K562 (cell line): Measurements from ENCODE around the gene PDHX. TPM values are rescaled to one million over a fixed set of nuclear protein-coding genes. Genes with fewer than 3 reads are reported as not detected.

ENCODE experiments used
- ATAC-seq: fragments of 200-7000 bp; cut with Tn5 transposase; 3 replicates; pipeline ENCODE4 v1.9.1; 2020; ENCODE audit warnings: moderate library complexity
- BruUV-seq: library from RNA; stranded (reverse); fragments of 400-500 nt; replicated peaks from 2 replicates; lab custom pipeline; 2021; lab: Mats Ljungman, UMichigan
- CTCF ChIA-PET: fragments of 300-600 bp; formaldehyde crosslinking; extraction: SDS; loops from one replicate; lab custom pipeline; 2021; ENCODE audit warnings: low intra/inter-chr PET ratio; lab: Yijun Ruan, JAX
- POLR2A ChIA-PET: fragments of 300-600, 350-650 bp; sonication (Branson Sonifier 250); formaldehyde crosslinking; extraction: SDS; loops from one replicate; lab custom pipeline; 2021; ENCODE audit warnings: antibody characterized with exemption, inconsistent platforms; lab: Yijun Ruan, JAX
- DNase-seq, 4 experiments: peaks; one replicate each; pipeline versions ENCODE4 v3.0.0 to v3.0.0-alpha.2; 2011 to 2018; ENCODE audit warnings: low spot score in 3 of 4, mixed read lengths in 3 of 4; ENCODE audit errors: extremely low read depth in 1 of 4
- FAIRE-seq: peaks from 2 replicates; lab custom pipeline; 2011; peaks lifted over from hg19 to GRCh38; lab: Jason Lieb, UNC
- H2AFZ ChIP-seq: 2 replicates; pipeline ENCODE4 v1.6.0; 2011; ENCODE audit warnings: low read depth, low read length, control low read depth, inconsistent platforms
- H3K27ac ChIP-seq: fragments of 200-600 bp; 3 replicates; pipeline ENCODE4 v1.8.0; 2011; ENCODE audit warnings: low read depth, mild to moderate bottlenecking, control low read depth, inconsistent platforms, low read length, moderate library complexity, mixed read lengths; ENCODE audit errors: extremely low read depth
- H3K27me3 ChIP-seq, 2 experiments: fragments of 300-600 bp in 1 of 2; 2 replicates in 1 of 2; 3 replicates in 1 of 2; pipeline versions ENCODE4 v1.6.0 to v1.8.0; 2011; ENCODE audit warnings: inconsistent platforms in 2 of 2, low read length in 2 of 2, mild to moderate bottlenecking in 1 of 2, mixed read lengths in 1 of 2, moderate library complexity in 1 of 2; ENCODE audit not compliant: control insufficient read depth in 2 of 2, insufficient read depth in 2 of 2
- H3K36me3 ChIP-seq: fragments of 300-600 bp; 3 replicates; pipeline ENCODE4 v1.8.0; 2011; ENCODE audit warnings: mild to moderate bottlenecking, low read length, inconsistent platforms; ENCODE audit not compliant: control insufficient read depth, insufficient read depth
- H3K4me1 ChIP-seq, 2 experiments: fragments of 200-600 bp in 1 of 2; replicated peaks in 1 of 2; 2 replicates in 1 of 2; 3 replicates in 1 of 2; pipeline versions ENCODE4 v1.5.1 to v1.8.0; 2011; ENCODE audit warnings: inconsistent platforms in 2 of 2, low read length in 2 of 2, mild to moderate bottlenecking in 1 of 2, mixed read lengths in 1 of 2, moderate library complexity in 1 of 2; ENCODE audit not compliant: control insufficient read depth in 2 of 2, insufficient read depth in 2 of 2
- H3K4me2 ChIP-seq: 2 replicates; pipeline ENCODE4 v1.6.1; 2011; ENCODE audit warnings: low read length, control low read depth, inconsistent platforms, mixed read lengths; ENCODE audit not compliant: insufficient read depth
- H3K4me3 ChIP-seq: fragments of 200-600 bp; sonication (generic), shearing (Covaris generic); 2 replicates; pipeline ENCODE4 v1.5.1; 2016; ENCODE audit warnings: control low read depth, inconsistent platforms
- H3K79me2 ChIP-seq: fragments of 200-600 bp; 3 replicates; pipeline ENCODE4 v1.8.0; 2011; ENCODE audit warnings: low read length, inconsistent platforms; ENCODE audit not compliant: control insufficient read depth, insufficient read depth
- H3K9ac ChIP-seq, 2 experiments: 2 replicates each; pipeline versions ENCODE4 v1.6.0 to v1.6.1; 2011; ENCODE audit warnings: low read depth in 2 of 2, low read length in 2 of 2, control low read depth in 1 of 2, inconsistent platforms in 1 of 2, mild to moderate bottlenecking in 1 of 2, mixed read lengths in 1 of 2; ENCODE audit not compliant: insufficient read depth in 1 of 2
- H3K9me1 ChIP-seq: one replicate; pipeline ENCODE4 v1.6.0; 2011; ENCODE audit warnings: inconsistent platforms, mild to moderate bottlenecking, low read length, moderate library complexity; ENCODE audit not compliant: control insufficient read depth, insufficient read depth
- H3K9me3 ChIP-seq: replicated peaks from 2 replicates; pipeline ENCODE4 v1.5.1; 2011; ENCODE audit warnings: low read depth, low read length, inconsistent platforms; ENCODE audit not compliant: control insufficient read depth, insufficient read depth
- H4K20me1 ChIP-seq: replicated peaks from 2 replicates; pipeline ENCODE4 v1.6.1; 2011; ENCODE audit warnings: low read length, inconsistent platforms, mixed read lengths; ENCODE audit not compliant: control insufficient read depth, insufficient read depth
- BDP1 ChIP-seq: IDR thresholded peaks from 3 replicates; pipeline ENCODE4 v1.6.1; 2011; ENCODE audit not compliant: insufficient read length, insufficient read depth
- HCFC1 ChIP-seq: IDR thresholded peaks from 2 replicates; pipeline ENCODE4 v1.6.1; 2012; ENCODE audit warnings: low read depth, low read length, improper control_type of control experiment
- KLF6 ChIP-seq: fragments of 250-450 bp; sonication (Bioruptor Pico); IDR thresholded peaks from 2 replicates; pipeline ENCODE4 v1.4.0; 2020; ENCODE audit warnings: mild to moderate bottlenecking, moderate library complexity, borderline replicate concordance
- MEF2D ChIP-seq: conservative IDR thresholded peaks from 2 replicates; pipeline ENCODE4 v1.6.1; 2016; ENCODE audit warnings: low read depth, missing genetic modification characterization, missing compliant biosample characterization
- RAD21 ChIP-seq, 2 experiments: fragments of 250-450 bp in 1 of 2; fragments of 450-650 bp in 1 of 2; sonication (Bioruptor Pico) in 1 of 2; formaldehyde crosslinking in 1 of 2; IDR thresholded peaks in 1 of 2; conservative IDR thresholded peaks in 1 of 2; 2 replicates each; pipeline versions ENCODE4 v1.4.0 to v1.8.0; 2020 to 2022; ENCODE audit warnings: mild to moderate bottlenecking in 2 of 2, moderate library complexity in 1 of 2
- RAD51 ChIP-seq: fragments of 450-650 bp; IDR thresholded peaks from 2 replicates; pipeline ENCODE4 v1.7.1; 2016; ENCODE audit warnings: low read depth, mild to moderate bottlenecking, borderline replicate concordance
- STAG1 ChIP-seq: sonication (generic); formaldehyde crosslinking; IDR thresholded peaks from 2 replicates; pipeline ENCODE4 v1.5.0; 2020; ENCODE audit warnings: missing genetic modification reagents, borderline replicate concordance
- TFAM ChIP-seq: fragments of 250-450 bp; sonication (Bioruptor Pico); conservative IDR thresholded peaks from 2 replicates; pipeline ENCODE4 v1.5.0; 2021; ENCODE audit warnings: mild to moderate bottlenecking, moderate library complexity
- ZBTB8A ChIP-seq: fragments of 450-650 bp; IDR thresholded peaks from 2 replicates; pipeline ENCODE4 v1.6.1; 2018; ENCODE audit warnings: mild to moderate bottlenecking, moderate library complexity; ENCODE audit not compliant: partially characterized antibody
- ZNF644 ChIP-seq: fragments of 200-800 bp; sonication (Bioruptor generic); IDR thresholded peaks from 2 replicates; pipeline ENCODE4 v1.6.1; 2016; ENCODE audit warnings: low read depth, missing genetic modification characterization, missing compliant biosample characterization
- WGBS: fragments of 100-300 bp; shearing (Covaris generic); methylation state at CpG from one replicate; pipeline ENCODE4 v1.1.6; 2016; ENCODE audit warnings: low coverage, mixed read lengths; ENCODE audit not compliant: insufficient coverage; ENCODE audit errors: missing lambda C conversion rate; 5-methylcytosine and 5-hydroxymethylcytosine counted together
- in situ Hi-C: fragments of 300-500 bp; cut with MboI; formaldehyde crosslinking; loops from 4 replicates; pipeline ENCODE4 v1.15.0; 2018; ENCODE audit warnings: inconsistent platforms, mixed read lengths
- intact Hi-C: fragments of 100-400 bp; cut with micrococcal nuclease; formaldehyde crosslinking; loops from 2 replicates; pipeline ENCODE4 v1.14.2; 2022
- polyA plus RNA-seq, 8 experiments: library from polyadenylated mRNA; depleted of rRNA in 4 of 8; stranded (reverse) in 5 of 8; unstranded in 3 of 8; fragments of >200 nt; fragmentation: Nextera tagmentation in 2 of 8; fragmentation: Illumina TruSeq in 1 of 8; extraction: Ambion mirVana in 2 of 8; extraction: Trizol in 1 of 8; gene quantifications; 2 replicates each; pipeline versions ENCODE4 v1.2.1 to v1.2.3, GENCODE V29; 2011 to 2014; ENCODE audit warnings: inconsistent platforms in 1 of 8, missing spikeins in 1 of 8
- total RNA-seq, 7 experiments: library from RNA; depleted of rRNA in 6 of 7; stranded (reverse); fragments of >200 nt in 6 of 7; fragmentation: Illumina TruSeq in 2 of 7; extraction: Trizol in 2 of 7; gene quantifications; 2 replicates each; pipeline versions ENCODE4 v1.2.1 to v1.2.3, GENCODE V29; 2011 to 2021; ENCODE audit warnings: low replicate concordance in 1 of 7

PDHX gene
- total and polyA plus RNA-seq, 9 of the 15 experiments (the other 6 are each of a cell fraction or from before 2014, with no cell fraction given) = 20.8 to 43.5 (median 31.2) TPM

DNA sequence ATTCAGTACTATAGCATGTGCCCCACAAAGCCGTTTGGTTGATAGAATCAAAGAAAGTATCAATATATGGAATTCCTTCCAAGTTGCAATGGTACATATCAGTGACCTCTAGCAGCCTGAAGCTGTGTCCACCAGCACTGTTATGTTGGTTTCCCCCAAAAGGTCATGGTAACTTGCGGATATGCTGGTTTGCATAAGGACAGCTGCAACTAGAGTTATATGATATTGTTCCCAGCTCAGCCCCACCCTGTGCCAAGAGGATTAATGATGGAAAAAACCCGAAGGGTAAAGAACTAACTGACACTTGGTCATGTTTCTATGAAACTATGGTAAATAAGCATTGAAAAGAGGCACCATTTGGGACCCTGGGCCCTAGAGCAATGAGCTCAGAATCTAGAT lies 93.5 kb downstream of the PDHX start:
- TF ChIP-seq BDP1 = no peak
- no peak for TF ChIP-seq RAD51
- TF ChIP-seq HCFC1 = no peak
- no peak for TF ChIP-seq ZBTB8A
- TF ChIP-seq KLF6 = no peak
- TF ChIP-seq TFAM (CRISPR knock-in tag) = no peak
- no peak for TF ChIP-seq MEF2D
- TF ChIP-seq STAG1 (CRISPR knock-in tag) = no peak
- H3K36me3 ChIP-seq = no peaks in the 10 kb centered on the region
- FAIRE-seq (no peak), DNase-seq (no peak), ATAC-seq (no peak)
- H3K9ac ChIP-seq = no peak overlapping the region
- H3K4me2 ChIP-seq = no peak overlapping the region
- WGBS = 36% methylated on average over 3 of the region's 3 CpGs
- intact Hi-C loops = no loop called here
- no peak overlapping the region for H3K4me3 ChIP-seq
- ChIA-PET CTCF (no interaction called here), POLR2A (interaction anchor here (0.5 kb wide), 1 partner anchor 129 kb away, joined by 3 read pairs; the partner anchor contains the start of gene CD44)
- in situ Hi-C loops = no loop called here
- no peaks in the 10 kb centered on the region for H4K20me1 ChIP-seq
- no peaks in the 10 kb centered on the region for H3K79me2 ChIP-seq
- H3K4me1 ChIP-seq = no peaks in the 10 kb centered on the region
- no TSS peak for BruUV-seq
- no peaks in the 10 kb centered on the region for H3K27me3 ChIP-seq
- no peak overlapping the region for H2AFZ ChIP-seq
- H3K9me1 ChIP-seq = no peaks in the 10 kb centered on the region
- no peaks in the 10 kb centered on the region for H3K9me3 ChIP-seq
- H3K27ac ChIP-seq = no peak overlapping the region

DNA sequence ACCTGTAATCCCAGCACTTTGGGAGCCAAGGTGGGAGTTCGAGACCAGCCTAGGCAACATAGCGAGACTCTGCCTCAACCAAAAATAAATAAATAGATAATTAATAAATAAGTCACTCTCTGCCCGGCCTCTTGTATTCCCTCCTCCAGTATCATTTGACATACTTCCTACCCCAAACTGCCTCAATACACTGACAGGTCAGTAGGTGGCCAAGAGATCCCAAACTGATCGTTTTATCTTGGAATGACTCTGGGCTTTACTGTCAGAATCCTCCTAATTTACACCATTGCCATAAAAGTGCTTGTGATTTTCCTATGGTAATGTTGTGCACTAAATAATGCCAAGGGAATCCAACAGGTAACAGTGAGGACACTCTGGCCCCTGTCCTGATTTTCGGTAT lies 94.2 kb downstream of the PDHX start:
- Histone ChIP-seq H3K9ac (no peak overlapping the region), H3K9me3 (no peaks in the 10 kb centered on the region), H3K4me2 (no peak overlapping the region), H3K36me3 (no peaks in the 10 kb centered on the region), H3K4me1 (no peaks in the 10 kb centered on the region), H3K4me3 (no peak overlapping the region), H3K79me2 (no peaks in the 10 kb centered on the region), H3K27me3 (no peaks in the 10 kb centered on the region), H3K9me1 (no peaks in the 10 kb centered on the region), H4K20me1 (no peaks in the 10 kb centered on the region), H3K27ac (no peak overlapping the region), H2AFZ (no peak overlapping the region)
- FAIRE-seq = no peak
- no peak for TF ChIP-seq ZNF644
- TF ChIP-seq RAD21 (CRISPR knock-in tag; conservative IDR thresholded peaks at IDR 0.05 in 1 of 2, IDR thresholded peaks at IDR 0.05 in 1 of 2) = peak in 1 of 2 experiments; percentile 20; a peak in 1 of 4 replicates
- in situ Hi-C loops = no loop called here
- intact Hi-C loops = no loop called here
- ATAC-seq = no peak
- POLR2A ChIA-PET = no interaction called here
- no peak for DNase-seq
- WGBS = 39% methylated on average over 5 of the region's 5 CpGs
- no TSS peak for BruUV-seq
- CTCF ChIA-PET = no interaction called here
